ENCODE measurements around the gene KPNA3. TPM values are rescaled to one million over a fixed set of nuclear protein-coding genes. Genes with fewer than 3 reads are reported as not detected.

The KPNA3 gene
- total RNA-seq, 1 experiment from 2014 or later = 49.7 TPM

- Histone ChIP-seq H4K20me1 (ENCODE audit: control insufficient read depth, insufficient read depth, insufficient read length) (no peaks in the 10 kb centered on the region), H3K4ac (ENCODE audit: low read depth, low read length) (no peak overlapping the region), H4K5ac (ENCODE audit: insufficient read length, low read depth, low read length) (no peak overlapping the region), H3K27me3 (ENCODE audit: insufficient read depth, low read length) (no peaks in the 10 kb centered on the region), H4K91ac (ENCODE audit: insufficient read length, low read depth, low read length) (no peak overlapping the region), H2BK20ac (ENCODE audit: low read depth, low read length, poor library complexity, severe bottlenecking) (no peak overlapping the region), H3K27ac (ENCODE audit: insufficient read length, low read depth, low read length) (no peak overlapping the region), H2BK120ac (ENCODE audit: low read depth, low read length, poor library complexity, severe bottlenecking) (no peak overlapping the region), H3K79me2 (ENCODE audit: insufficient read depth, low read length) (no peaks in the 10 kb centered on the region), H3K4me2 (ENCODE audit: insufficient read depth, insufficient read length, low read length) (no peak overlapping the region), H2AFZ (ENCODE audit: low read length) (no peak overlapping the region), H3K23ac (ENCODE audit: insufficient read length, low read depth, low read length) (no peak overlapping the region), H2BK5ac (ENCODE audit: insufficient read length, low read length) (no peak overlapping the region), H3K18ac (ENCODE audit: insufficient read length, low read depth, low read length) (no peak overlapping the region), H4K8ac (replicated peaks; ENCODE audit: insufficient read length, low read depth, low read length) (no peak overlapping the region), H2BK12ac (ENCODE audit: insufficient read length, low read depth, low read length) (no peak overlapping the region), H3K56ac (ENCODE audit: insufficient read length, low read depth, low read length) (no peak overlapping the region), H3K9me3 (ENCODE audit: control insufficient read depth, low read depth, low read length) (no peaks in the 10 kb centered on the region), H3K79me1 (ENCODE audit: insufficient read depth, low read depth, low read length, poor library complexity, severe bottlenecking) (no peaks in the 10 kb centered on the region), H3K4me1 (ENCODE audit: insufficient read depth, low read length) (no peaks in the 10 kb centered on the region), H3K14ac (ENCODE audit: insufficient read depth, low read length) (no peak overlapping the region), H3K9ac (ENCODE audit: extremely low read depth, insufficient read length, low read length) (no peak overlapping the region), H3K23me2 (ENCODE audit: insufficient read length, low read depth, low read length, poor library complexity, severe bottlenecking) (no peaks in the 10 kb centered on the region), H3T11ph (ENCODE audit: low read length) (no peak overlapping the region), H2BK15ac (ENCODE audit: low read depth, low read length) (no peak overlapping the region), H2AK5ac (ENCODE audit: insufficient read length, low read length) (no peak overlapping the region)
- Mint-ChIP-seq H3K9me3 (no peaks in the 10 kb centered on the region), H3K27ac (no peak overlapping the region), H3K27me3 (ENCODE audit: low read depth) (peaks cover 2% of the 10 kb centered on the region), H3K4me3 (no peak overlapping the region), H3K36me3 (ENCODE audit: insufficient read depth in 1 of 3, low read depth in 3 of 3) (no peaks in the 10 kb centered on the region), H3K4me1 (peaks cover 4% of the 10 kb centered on the region in 2 experiments; a peak in 3 of 4 replicates)
- WGBS (ENCODE audit: extremely low coverage, insufficient read length, low lambda C conversion rate) = no CpG with 5 or more reads among the region's 5 CpGs
- TF ChIP-seq, protein P1, sequence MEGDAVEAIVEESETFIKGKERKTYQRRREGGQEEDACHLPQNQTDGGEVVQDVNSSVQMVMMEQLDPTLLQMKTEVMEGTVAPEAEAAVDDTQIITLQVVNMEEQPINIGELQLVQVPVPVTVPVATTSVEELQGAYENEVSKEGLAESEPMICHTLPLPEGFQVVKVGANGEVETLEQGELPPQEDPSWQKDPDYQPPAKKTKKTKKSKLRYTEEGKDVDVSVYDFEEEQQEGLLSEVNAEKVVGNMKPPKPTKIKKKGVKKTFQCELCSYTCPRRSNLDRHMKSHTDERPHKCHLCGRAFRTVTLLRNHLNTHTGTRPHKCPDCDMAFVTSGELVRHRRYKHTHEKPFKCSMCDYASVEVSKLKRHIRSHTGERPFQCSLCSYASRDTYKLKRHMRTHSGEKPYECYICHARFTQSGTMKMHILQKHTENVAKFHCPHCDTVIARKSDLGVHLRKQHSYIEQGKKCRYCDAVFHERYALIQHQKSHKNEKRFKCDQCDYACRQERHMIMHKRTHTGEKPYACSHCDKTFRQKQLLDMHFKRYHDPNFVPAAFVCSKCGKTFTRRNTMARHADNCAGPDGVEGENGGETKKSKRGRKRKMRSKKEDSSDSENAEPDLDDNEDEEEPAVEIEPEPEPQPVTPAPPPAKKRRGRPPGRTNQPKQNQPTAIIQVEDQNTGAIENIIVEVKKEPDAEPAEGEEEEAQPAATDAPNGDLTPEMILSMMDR (conservative IDR thresholded peaks at IDR 0.05) = peak; percentile 26; the same call in 2 of the 3 replicates
- no peak for DNase-seq
Observed at GRCh38 chr13:49821216-49822009, 28.9 kb upstream of the KPNA3 start.
